ENCODE results near the gene BICC1. TPM values are rescaled to one million over a fixed set of nuclear protein-coding genes. Genes with fewer than 3 reads are reported as not detected.

Gene BICC1
- total and polyA plus RNA-seq, 9 donors, result 15.2 to 26.9 (median 19.7) TPM

DNA sequence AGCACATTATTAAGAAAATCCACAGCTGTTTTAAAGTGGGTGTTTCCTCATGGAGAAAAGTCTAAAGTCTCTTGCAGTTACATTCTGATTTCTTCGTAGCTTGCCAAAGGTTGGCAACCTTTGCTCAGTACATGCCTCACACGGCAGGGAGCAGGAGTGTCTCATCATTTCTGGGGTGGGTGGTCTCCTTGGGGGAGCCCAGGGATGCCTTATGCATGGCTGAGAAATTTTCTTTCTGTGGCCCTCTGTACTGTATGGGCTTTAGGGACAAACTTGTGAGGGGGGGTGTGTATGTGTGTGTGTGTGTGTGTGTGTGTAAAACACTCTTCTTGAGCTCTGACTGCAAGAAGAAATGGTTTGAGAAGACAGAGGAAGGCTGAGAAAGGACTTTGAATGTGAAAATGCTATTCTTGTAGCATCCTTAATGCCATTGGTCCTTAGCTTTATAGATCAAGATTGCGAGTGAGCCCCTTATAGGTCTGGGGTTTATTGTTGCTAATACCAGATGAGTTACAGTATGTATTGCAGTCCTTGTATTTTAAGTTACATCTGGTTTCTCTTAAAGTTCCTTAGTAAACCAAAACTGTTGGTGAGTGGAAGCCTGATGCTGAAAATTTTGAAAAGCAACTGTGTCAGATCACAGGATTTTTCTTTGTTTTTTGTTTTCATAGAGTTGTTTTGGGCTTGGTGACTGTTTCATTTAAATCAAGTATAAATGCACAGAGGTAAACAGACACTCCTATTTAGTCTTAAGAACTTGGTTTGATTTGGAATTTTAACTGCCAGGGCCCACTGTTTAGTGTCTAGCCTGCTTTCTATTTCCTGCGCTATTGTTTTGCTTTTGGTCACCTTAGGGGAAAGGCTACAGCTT lies 242.0 kb downstream of the BICC1 start:
- no peaks in the 10 kb centered on the region for H3K36me3 ChIP-seq (ENCODE audit: control insufficient read depth, insufficient read depth, low read length)
- peak; percentile 74 for DNase-seq
- H3K27ac ChIP-seq (ENCODE audit: low read length), result peak overlapping the region; percentile 89
- no peak overlapping the region for H3K4me3 ChIP-seq (ENCODE audit: low read length)
- no peaks in the 10 kb centered on the region for H3K27me3 ChIP-seq (ENCODE audit: control insufficient read depth, insufficient read depth, low read length)
- no peaks in the 10 kb centered on the region for H3K9me3 ChIP-seq (replicated peaks; ENCODE audit: control insufficient read depth, low read depth, low read length)
- 23% methylated on average over 3 of the region's 4 CpGs for WGBS (ENCODE audit: insufficient coverage)
- H3K4me1 ChIP-seq (ENCODE audit: control insufficient read depth, insufficient read depth, low read length), result peaks cover 15% of the 10 kb centered on the region

- Histone ChIP-seq H3K4me3 (ENCODE audit: low read length) (no peak overlapping the region), H3K9me3 (replicated peaks; ENCODE audit: control insufficient read depth, low read depth, low read length) (no peaks in the 10 kb centered on the region), H3K4me1 (ENCODE audit: control insufficient read depth, insufficient read depth, low read length) (peaks cover 15% of the 10 kb centered on the region), H3K27me3 (ENCODE audit: control insufficient read depth, insufficient read depth, low read length) (no peaks in the 10 kb centered on the region), H3K36me3 (ENCODE audit: control insufficient read depth, insufficient read depth, low read length) (no peaks in the 10 kb centered on the region), H3K27ac (ENCODE audit: low read length) (peak overlapping the region; percentile 89)
- no CpG with 5 or more reads among the region's 1 CpG for whole genome bisulfite sequencing (ENCODE audit: insufficient coverage)
- peak; percentile 73 for DNase-seq
These were observed 242.6 kb downstream of the BICC1 start for GRCh38 chr10:58755340-58755610.

DNA sequence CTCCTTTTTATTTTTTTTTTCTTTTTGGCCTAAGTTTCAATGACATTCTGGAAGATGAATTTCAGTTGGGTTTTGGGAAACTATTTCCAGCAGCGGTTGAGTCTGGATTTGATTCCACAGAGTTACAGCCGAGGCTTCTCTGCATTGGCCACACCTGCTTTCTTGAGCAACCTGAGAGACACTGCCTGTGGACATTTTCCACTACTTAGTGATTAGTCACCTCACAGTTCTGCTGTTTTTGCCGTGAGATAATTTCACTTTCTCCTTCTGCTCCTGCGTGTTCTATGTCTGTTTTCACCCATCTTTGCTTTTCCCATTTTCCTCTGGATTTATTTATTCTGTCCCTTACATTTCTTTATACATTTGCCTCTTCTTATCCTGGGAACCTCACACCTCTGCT lies 243.0 kb downstream of the BICC1 start:
- DNase-seq, result peak; percentile 89
- 30% methylated on average over 4 of the region's 4 CpGs for WGBS (ENCODE audit: insufficient coverage)
- Histone ChIP-seq H3K4me3 (ENCODE audit: low read length) (no peak overlapping the region), H3K27ac (ENCODE audit: low read length) (peak overlapping the region; percentile 89), H3K36me3 (ENCODE audit: control insufficient read depth, insufficient read depth, low read length) (no peaks in the 10 kb centered on the region), H3K9me3 (replicated peaks; ENCODE audit: control insufficient read depth, low read depth, low read length) (no peaks in the 10 kb centered on the region), H3K4me1 (ENCODE audit: control insufficient read depth, insufficient read depth, low read length) (peaks cover 15% of the 10 kb centered on the region), H3K27me3 (ENCODE audit: control insufficient read depth, insufficient read depth, low read length) (no peaks in the 10 kb centered on the region)

- WGBS (ENCODE audit: insufficient coverage), result no CpG with 5 or more reads among the region's 6 CpGs
- Histone ChIP-seq H3K27ac (ENCODE audit: low read length) (peak overlapping the region; percentile 89), H3K9me3 (replicated peaks; ENCODE audit: control insufficient read depth, low read depth, low read length) (no peaks in the 10 kb centered on the region), H3K4me3 (ENCODE audit: low read length) (no peak overlapping the region), H3K27me3 (ENCODE audit: control insufficient read depth, insufficient read depth, low read length) (no peaks in the 10 kb centered on the region), H3K4me1 (ENCODE audit: control insufficient read depth, insufficient read depth, low read length) (peaks cover 15% of the 10 kb centered on the region), H3K36me3 (ENCODE audit: control insufficient read depth, insufficient read depth, low read length) (no peaks in the 10 kb centered on the region)
- DNase-seq, result peak; percentile 72
These were observed 243.6 kb downstream of the BICC1 start for GRCh38 chr10:58756130-58756719.

GRCh38 chr10:58757352-58758065 lies 244.8 kb downstream of the BICC1 start:
- H3K4me1 ChIP-seq (ENCODE audit: control insufficient read depth, insufficient read depth, low read length), result peaks cover 15% of the 10 kb centered on the region
- H3K36me3 ChIP-seq (ENCODE audit: control insufficient read depth, insufficient read depth, low read length), result no peaks in the 10 kb centered on the region
- H3K27me3 ChIP-seq (ENCODE audit: control insufficient read depth, insufficient read depth, low read length), result no peaks in the 10 kb centered on the region
- no peaks in the 10 kb centered on the region for H3K9me3 ChIP-seq (replicated peaks; ENCODE audit: control insufficient read depth, low read depth, low read length)
- WGBS (ENCODE audit: insufficient coverage), result no CpG with 5 or more reads among the region's 1 CpG
- H3K27ac ChIP-seq (ENCODE audit: low read length), result peak overlapping the region; percentile 22
- peak; percentile 78 for DNase-seq
- H3K4me3 ChIP-seq (ENCODE audit: low read length), result no peak overlapping the region

- H3K27ac ChIP-seq (ENCODE audit: low read length), result peak overlapping the region; percentile 17
- peaks cover 15% of the 10 kb centered on the region for H3K4me1 ChIP-seq (ENCODE audit: control insufficient read depth, insufficient read depth, low read length)
- H3K9me3 ChIP-seq (replicated peaks; ENCODE audit: control insufficient read depth, low read depth, low read length), result no peaks in the 10 kb centered on the region
- DNase-seq, result no peak
- H3K36me3 ChIP-seq (ENCODE audit: control insufficient read depth, insufficient read depth, low read length), result no peaks in the 10 kb centered on the region
- H3K4me3 ChIP-seq (ENCODE audit: low read length), result no peak overlapping the region
- no peaks in the 10 kb centered on the region for H3K27me3 ChIP-seq (ENCODE audit: control insufficient read depth, insufficient read depth, low read length)
- no CpG with 5 or more reads among the region's 1 CpG for WGBS (ENCODE audit: insufficient coverage)
These were observed 245.6 kb downstream of the BICC1 start for GRCh38 chr10:58758321-58758720.

- H3K27me3 ChIP-seq (ENCODE audit: control insufficient read depth, insufficient read depth, low read length), result no peaks in the 10 kb centered on the region
- H3K4me3 ChIP-seq (ENCODE audit: low read length), result no peak overlapping the region
- H3K9me3 ChIP-seq (replicated peaks; ENCODE audit: control insufficient read depth, low read depth, low read length), result peaks cover 11% of the 10 kb centered on the region
- H3K36me3 ChIP-seq (ENCODE audit: control insufficient read depth, insufficient read depth, low read length), result no peaks in the 10 kb centered on the region
- H3K4me1 ChIP-seq (ENCODE audit: control insufficient read depth, insufficient read depth, low read length), result no peaks in the 10 kb centered on the region
- peak; percentile 44 for DNase-seq
- no peak overlapping the region for H3K27ac ChIP-seq (ENCODE audit: low read length)
- no CpG with 5 or more reads among the region's 1 CpG for WGBS (ENCODE audit: insufficient coverage)
These were observed 251.5 kb downstream of the BICC1 start for GRCh38 chr10:58764087-58764747.

DNA sequence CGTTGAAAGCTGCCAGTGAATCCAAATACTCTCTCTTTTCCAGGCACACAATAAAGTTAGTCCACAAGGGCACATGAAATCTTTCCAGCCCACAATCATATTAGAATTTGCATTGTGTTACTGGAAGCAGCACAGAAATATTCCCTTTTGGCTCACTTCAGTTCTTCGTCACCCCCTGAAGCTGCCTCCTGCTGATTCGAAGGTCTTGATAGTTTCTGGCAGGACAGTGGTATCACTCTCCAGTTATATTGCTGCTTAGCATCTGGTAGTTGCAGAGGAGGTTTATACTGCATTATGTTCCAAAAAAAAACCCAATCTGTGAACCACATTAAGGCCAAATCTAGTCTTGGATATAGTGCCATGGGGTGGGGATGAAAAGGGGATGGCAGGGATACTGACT lies 253.2 kb downstream of the BICC1 start:
- peak; percentile 58 for DNase-seq
- H3K27me3 ChIP-seq (ENCODE audit: control insufficient read depth, insufficient read depth, low read length), result no peaks in the 10 kb centered on the region
- no peak overlapping the region for H3K4me3 ChIP-seq (ENCODE audit: low read length)
- H3K4me1 ChIP-seq (ENCODE audit: control insufficient read depth, insufficient read depth, low read length), result no peaks in the 10 kb centered on the region
- H3K36me3 ChIP-seq (ENCODE audit: control insufficient read depth, insufficient read depth, low read length), result no peaks in the 10 kb centered on the region
- peaks cover 11% of the 10 kb centered on the region for H3K9me3 ChIP-seq (replicated peaks; ENCODE audit: control insufficient read depth, low read depth, low read length)
- WGBS (ENCODE audit: insufficient coverage), result no CpG with 5 or more reads among the region's 3 CpGs
- H3K27ac ChIP-seq (ENCODE audit: low read length), result no peak overlapping the region

- WGBS (ENCODE audit: insufficient coverage), result no CpG with 5 or more reads among the region's 4 CpGs
- Histone ChIP-seq H3K4me3 (ENCODE audit: low read length) (no peak overlapping the region), H3K27ac (ENCODE audit: low read length) (no peak overlapping the region), H3K9me3 (replicated peaks; ENCODE audit: control insufficient read depth, low read depth, low read length) (peaks cover 11% of the 10 kb centered on the region), H3K4me1 (ENCODE audit: control insufficient read depth, insufficient read depth, low read length) (no peaks in the 10 kb centered on the region), H3K27me3 (ENCODE audit: control insufficient read depth, insufficient read depth, low read length) (no peaks in the 10 kb centered on the region), H3K36me3 (ENCODE audit: control insufficient read depth, insufficient read depth, low read length) (no peaks in the 10 kb centered on the region)
- DNase-seq, result no peak
These were observed 255.0 kb downstream of the BICC1 start for GRCh38 chr10:58767652-58768051.

DNA sequence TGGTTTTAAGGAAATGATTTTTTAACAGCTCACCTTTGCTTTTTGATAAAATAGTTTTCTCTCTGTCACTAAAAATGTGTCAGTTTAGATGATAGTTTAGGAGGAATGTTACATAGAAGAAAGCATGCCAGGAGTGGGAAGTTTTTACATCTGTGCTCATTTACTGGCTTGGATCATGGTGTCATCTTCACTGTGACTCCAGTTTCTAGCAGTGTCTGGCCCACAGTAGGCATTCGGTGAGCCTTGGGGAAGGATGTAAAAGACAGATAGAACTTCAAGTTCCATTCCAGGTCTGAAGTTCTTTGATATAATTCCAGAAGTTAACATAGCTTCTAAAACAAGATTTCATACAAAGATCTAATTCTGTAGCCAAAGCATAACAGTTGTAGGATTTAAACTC lies 259.2 kb downstream of the BICC1 start:
- peak; percentile 56 for DNase-seq
- H3K4me1 ChIP-seq (ENCODE audit: control insufficient read depth, insufficient read depth, low read length), result peaks cover 3% of the 10 kb centered on the region
- no peak overlapping the region for H3K4me3 ChIP-seq (ENCODE audit: low read length)
- no CpG with 5 or more reads among the region's 1 CpG for WGBS (ENCODE audit: insufficient coverage)
- peaks cover 8% of the 10 kb centered on the region for H3K9me3 ChIP-seq (replicated peaks; ENCODE audit: control insufficient read depth, low read depth, low read length)
- H3K27me3 ChIP-seq (ENCODE audit: control insufficient read depth, insufficient read depth, low read length), result no peaks in the 10 kb centered on the region
- no peak overlapping the region for H3K27ac ChIP-seq (ENCODE audit: low read length)
- H3K36me3 ChIP-seq (ENCODE audit: control insufficient read depth, insufficient read depth, low read length), result no peaks in the 10 kb centered on the region

All from muscle of leg (tissue), 11 donors.